Measurements from ENCODE around the gene TPPP2.

GRCh38 chr14:21034707-21035106 is 4.7 kb downstream of the TPPP2 start, which contains the start of gene RNASE13:
- no peak for TF ChIP-seq CTCF (IDR thresholded peaks at IDR 0.05 in 8 of 11, conservative IDR thresholded peaks at IDR 0.05 in 3 of 11)
- no peak for TF ChIP-seq POLR2AphosphoS5 (IDR thresholded peaks at IDR 0.05)

All from spleen (tissue), 7 donors.